GM18951 (cell line): Measurements from ENCODE around the gene TCF25.
"Not testable (repeated sequence)": the region's sequence is repeated elsewhere in the genome, so short reads cannot be mapped to it uniquely, and the experiment has no call there.

Source experiments
- POLR2A ChIP-seq: IDR thresholded peaks from 4 replicates; pipeline ENCODE4 v1.6.1; 2011; ENCODE audit warnings: mild to moderate bottlenecking; ENCODE audit not compliant: insufficient read length, insufficient read depth; ENCODE audit errors: extremely low read depth
- in situ Hi-C: fragments of 300-500 bp; cut with MboI; formaldehyde crosslinking; loops from one replicate; pipeline ENCODE4 v1.12.0; 2022; ENCODE audit warnings: low sequenced_read_pairs, mixed read lengths, inconsistent platforms; ENCODE audit not compliant: unreplicated experiment

TCF25 gene, protein sequence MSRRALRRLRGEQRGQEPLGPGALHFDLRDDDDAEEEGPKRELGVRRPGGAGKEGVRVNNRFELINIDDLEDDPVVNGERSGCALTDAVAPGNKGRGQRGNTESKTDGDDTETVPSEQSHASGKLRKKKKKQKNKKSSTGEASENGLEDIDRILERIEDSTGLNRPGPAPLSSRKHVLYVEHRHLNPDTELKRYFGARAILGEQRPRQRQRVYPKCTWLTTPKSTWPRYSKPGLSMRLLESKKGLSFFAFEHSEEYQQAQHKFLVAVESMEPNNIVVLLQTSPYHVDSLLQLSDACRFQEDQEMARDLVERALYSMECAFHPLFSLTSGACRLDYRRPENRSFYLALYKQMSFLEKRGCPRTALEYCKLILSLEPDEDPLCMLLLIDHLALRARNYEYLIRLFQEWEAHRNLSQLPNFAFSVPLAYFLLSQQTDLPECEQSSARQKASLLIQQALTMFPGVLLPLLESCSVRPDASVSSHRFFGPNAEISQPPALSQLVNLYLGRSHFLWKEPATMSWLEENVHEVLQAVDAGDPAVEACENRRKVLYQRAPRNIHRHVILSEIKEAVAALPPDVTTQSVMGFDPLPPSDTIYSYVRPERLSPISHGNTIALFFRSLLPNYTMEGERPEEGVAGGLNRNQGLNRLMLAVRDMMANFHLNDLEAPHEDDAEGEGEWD

DNA sequence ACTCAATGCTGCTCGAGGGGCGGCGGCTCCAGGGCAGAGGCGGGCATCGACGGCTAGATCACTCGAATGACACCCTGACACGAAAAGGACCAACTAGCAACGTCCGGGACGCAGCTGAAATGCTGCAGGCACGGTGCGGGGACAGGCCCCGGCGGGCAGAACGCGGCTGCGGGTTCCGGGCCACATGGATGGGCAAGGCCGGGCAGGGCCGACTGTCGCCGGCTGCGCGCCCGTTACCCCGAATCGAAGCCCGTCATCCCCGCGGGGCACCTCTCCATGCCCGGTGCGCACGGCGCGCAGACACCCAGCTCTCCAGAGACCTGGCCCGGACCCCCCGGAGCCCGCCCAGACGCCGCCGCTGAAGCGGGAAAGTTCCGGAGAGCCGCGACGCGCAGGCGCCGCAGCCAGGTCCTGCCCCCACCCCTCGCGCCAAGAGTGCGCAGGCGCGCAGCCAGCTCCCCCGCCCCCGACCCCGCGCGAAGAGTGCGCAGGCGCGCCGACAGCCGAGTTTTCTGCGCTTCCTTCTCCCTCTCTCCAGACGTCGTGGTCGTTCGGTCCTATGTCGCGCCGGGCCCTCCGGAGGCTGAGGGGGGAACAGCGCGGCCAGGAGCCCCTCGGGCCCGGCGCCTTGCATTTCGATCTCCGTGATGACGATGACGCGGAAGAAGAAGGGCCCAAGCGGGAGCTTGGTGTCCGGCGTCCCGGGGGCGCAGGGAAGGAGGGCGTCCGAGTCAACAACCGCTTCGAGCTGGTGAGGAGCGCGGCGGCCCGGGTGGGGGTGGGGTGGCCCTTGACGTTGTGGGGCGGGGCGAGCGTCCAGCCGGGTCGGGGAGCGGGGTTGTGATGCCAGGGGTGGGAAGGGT is at the start of gene TCF25:
Gene TCF25 (plus strand): TSS at position 484 of the 863 bp plus-strand sequence. CDS start 76 bp downstream, at position 560.
- in situ Hi-C loops, result no loop called here
- TF ChIP-seq POLR2A, result peak; percentile 93

DNA sequence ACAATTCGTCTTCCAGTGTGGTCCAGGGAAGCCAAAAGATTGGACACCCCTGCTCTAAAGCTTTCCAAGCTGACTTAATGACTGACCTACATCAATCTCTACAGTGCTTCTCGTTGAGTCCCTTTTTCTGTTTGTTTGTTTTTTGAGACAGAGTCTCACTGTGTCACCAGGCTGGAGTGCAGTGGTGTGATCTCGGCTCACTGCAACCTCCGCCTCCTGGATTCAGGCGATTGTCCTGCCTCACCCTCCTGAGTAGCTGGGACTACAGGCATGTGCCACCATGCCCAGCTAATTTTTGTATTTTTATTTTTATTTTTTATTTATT is 49.6 kb upstream of the TCF25 start:
- in situ Hi-C loops, result not testable (repeated sequence)

DNA sequence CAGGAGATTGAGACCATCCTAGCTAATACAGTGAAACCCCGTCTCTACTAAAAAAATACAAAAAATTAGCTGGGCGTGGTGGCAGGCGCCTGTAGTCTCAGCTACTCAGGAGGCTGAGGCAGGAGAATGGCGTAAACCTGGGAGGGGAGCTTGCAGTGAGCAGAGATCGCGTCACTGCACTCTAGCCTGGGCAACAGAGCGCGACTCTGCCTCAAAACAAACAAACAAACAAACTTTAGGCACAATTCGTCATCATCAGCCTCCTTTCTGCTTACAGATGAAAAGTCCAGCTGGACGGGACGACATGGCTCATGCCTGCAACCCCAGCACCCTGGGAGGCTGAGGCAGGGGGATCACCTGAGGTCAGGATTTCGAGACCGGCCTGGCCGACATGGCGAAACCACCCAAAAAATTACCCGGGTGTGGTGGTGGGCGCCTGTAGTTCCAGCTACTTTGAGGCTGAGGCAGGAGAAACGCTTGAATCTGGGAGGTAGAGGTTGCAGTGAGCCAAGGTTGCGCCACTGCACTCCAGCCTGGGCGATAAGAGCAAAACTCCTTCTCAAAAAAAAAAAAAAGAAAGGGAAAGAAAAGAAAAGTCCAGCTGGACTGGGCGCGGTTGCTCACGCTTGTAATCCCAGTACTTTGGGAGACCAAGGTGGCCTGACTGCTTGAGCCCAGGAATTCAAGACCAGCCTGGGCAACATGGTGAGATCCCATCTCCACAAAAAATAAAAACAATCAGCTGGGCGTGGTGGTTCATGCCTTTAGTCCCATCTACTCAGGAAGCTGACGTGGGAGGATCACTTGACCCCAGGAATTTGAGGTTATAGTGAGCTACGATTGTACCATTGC is 46.6 kb upstream of the TCF25 start:
- TF ChIP-seq POLR2A, result no peak
- in situ Hi-C loops, result no loop called here

DNA sequence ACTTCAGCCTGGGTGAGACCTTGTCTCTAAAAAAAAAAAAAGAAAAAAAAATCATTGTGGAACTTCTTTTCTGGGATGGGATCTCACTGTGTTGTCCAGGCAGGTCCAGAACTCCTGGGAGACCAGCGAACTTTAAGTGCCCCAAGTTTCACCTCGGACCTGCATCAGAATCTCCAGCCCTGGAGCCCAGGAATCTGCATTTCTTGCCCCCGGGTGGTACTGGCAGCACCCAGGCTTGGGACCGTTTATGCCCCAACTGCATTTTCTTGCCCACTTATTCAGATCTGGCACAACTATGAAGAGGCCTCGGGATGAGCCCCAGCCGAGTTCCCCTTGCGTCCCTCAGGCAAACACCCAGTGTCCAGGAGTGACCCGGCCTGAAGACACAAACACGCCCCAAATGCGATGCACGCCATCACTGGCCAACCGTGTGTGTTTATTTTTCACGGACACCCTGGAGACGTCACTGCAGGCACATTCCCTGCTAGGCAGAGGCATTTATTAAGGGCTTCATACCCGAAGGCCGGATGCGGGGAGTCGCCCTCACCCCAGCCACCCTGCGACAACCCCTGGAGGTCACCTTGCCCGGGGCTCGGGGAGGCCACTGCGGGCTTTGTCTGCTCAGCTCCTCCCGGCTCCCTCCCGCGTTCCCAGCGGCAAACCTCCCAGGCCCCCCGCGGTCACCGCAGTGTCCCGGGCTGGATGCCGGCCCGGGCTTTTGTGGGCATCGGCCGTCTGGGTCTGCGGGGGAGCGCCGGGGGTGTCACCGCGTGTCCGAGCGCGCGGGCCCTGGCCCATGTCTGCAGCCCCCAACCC is 45.8 kb upstream of the TCF25 start:
- in situ Hi-C loops, result no loop called here
- no peak for TF ChIP-seq POLR2A

DNA sequence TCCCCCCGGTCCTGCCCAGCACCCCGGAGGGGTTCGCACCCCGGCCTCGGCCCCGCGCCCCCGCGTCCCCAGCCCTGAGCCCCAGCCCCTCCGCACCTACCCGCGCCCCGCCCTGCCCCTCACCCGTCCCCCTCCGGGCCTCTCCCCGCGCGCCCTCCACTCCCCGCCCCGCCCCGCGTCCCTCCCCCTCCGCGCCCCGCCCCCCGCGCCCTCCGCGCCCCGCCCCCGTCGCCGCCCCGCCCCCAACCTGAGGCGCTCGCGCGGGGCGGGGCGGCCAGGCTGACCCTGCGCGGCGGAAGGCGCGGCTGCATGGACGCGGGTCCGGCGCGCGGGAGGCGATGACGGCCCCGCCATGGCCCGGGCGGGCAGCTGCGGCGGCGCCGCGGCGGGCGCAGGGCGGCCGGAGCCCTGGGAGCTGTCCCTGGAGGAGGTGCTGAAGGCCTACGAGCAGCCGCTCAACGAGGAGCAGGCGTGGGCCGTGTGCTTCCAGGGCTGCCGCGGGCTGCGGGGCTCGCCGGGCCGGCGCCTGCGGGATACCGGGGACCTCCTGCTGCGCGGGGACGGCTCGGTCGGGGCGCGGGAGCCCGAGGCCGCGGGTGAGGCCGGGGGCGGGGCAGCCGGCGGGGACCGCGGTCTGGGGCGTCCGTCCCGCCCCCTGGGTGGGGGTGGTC is 45.1 kb upstream of the TCF25 start, which contains the start of gene SPIRE2:
Gene SPIRE2 (plus strand): TSS at position 277 of the 671 bp plus-strand sequence. CDS start 76 bp downstream, at position 353.
- in situ Hi-C loops, result no loop called here

DNA sequence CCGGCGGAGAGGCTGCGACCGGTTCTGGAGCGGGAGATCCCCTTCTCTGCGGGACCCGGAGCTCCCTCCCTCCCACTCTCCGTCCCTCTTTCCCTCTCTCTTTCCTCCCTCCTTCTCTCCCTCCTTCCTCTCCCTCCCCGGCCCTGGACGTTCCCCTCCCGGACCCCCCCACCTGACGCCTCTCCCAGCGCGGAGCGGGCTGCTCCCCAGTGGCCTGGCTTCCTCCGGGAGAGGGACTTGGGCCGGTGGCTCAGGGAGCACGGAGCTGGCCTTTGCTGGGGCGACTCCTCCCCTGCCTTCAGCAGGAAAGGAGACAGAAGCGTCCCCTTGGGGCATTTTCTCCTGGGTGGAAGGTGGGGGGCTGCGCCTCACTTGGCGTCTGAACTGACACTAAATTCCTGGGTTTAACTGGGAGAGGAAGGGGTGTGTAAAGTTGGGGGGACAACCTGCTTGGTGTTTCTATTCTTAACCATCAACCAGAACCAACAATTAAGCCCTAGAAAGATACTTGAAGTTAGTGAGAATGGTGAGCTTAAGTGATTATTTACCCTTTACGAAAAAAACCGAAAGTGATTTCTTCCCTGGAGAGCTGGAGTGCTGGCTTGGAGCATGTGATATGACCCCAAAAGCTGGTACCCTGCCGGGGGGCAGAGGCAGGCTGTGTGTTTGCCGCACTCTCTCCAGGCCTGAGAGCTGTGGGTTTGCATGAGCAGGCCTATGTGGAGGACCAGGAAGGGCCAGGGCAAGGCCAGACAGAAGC is 44.3 kb upstream of the TCF25 start:
- TF ChIP-seq POLR2A, result no peak
- in situ Hi-C loops, result no loop called here

More for the DNA sequence above, 45.1 kb upstream of the TCF25 start, which contains the start of gene SPIRE2:
- TF ChIP-seq POLR2A, result no peak

DNA sequence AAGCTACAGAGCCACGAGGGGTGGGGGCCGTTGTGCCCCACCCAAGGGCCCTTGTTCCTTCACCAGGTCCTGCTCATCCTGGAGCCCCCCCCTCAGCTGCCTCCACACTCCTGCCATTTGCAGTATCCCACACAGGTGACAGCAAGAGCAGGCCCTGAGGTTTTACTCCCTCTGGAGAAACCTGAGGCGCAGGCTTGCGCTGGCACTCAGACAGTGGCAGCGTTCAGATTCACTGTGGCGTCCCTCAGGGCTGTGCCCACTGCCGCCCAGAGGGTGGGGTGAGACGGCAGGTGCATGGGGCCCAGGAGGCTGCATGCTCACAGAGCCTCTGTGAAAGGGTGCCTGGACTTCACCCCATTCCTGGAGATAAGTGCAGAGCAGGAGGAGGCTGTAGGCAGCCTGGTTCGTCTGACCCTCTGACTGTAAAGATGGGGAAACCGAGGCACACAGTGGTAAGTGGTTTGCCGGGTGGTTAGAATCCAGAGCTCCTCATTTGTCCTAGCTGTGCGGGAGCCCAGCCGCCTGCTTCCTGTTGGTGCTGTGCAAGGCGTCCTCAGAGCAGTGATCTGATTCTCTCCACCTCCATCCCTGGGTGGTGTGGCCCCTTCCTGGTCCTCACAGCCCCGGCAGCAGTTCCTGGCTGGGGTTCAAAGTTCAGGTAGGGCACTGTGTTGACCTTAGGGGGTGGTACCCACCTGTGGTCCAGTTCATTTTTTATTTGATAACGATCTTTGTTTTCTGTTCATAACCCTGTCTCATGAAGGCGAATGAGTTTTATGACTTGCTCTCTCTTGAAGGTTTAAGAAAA is 43.6 kb upstream of the TCF25 start:
- TF ChIP-seq POLR2A, result no peak
- in situ Hi-C loops, result no loop called here

DNA sequence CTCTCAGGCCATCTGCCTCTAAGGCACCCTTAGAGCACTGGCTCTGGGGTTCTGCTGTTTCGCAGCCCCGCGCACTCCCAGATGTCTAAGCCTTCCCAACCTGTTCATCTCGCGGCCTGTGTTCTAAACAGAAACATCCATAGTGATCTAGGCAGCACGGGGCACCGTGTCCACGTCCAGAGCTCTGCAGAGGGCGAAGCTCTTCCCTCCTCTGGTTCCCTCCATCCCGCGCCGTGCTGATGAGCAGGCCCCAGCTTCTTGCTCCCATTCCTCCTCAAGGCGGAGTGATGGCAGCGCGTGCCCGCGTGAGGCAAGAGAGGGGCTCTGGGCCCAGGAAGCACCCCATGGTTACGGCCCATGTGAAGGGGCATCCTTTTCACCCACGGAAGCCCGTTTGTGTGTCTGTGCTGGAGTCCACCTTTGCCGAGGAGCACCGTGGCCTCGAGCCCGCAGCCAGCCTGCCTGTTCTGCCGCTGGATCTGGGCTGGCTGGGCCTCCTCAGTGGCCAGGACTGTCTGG is 41.5 kb upstream of the TCF25 start:
- TF ChIP-seq POLR2A, result no peak
- in situ Hi-C loops, result no loop called here

DNA sequence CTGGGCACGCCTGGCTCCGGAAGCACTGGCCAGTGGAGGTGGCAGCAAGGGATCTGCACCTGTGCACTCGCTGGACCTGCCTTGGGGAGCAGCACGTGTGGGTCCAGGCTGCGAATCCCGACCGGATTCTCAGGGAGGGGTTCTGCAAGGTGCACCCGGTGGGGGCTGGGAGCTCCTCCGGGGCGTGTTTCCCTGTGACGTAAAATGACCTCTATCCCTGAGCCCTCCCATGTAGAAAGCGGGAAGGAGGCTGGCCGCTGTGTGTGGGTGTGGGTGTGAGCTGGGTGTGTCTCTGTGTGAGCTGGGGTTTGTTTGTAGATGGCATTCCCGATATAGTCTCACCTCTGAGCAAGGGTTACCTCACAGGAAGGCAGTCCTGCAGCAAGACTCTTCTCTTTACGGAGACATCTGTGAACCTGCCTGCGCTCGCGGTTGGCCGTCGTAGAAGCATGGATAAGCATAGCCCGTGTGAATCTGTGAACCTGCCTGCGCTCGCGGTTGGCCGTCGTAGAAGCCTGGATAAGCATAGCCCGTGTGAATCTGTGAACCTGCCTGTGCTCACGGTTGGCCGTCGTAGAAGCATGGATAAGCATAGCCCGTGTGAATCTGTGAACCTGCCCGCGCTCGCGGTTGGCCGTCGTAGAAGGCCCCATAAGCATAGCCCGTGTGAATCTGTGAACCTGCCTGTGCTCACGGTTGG is 39.6 kb upstream of the TCF25 start:
- in situ Hi-C loops, result not testable (repeated sequence)

DNA sequence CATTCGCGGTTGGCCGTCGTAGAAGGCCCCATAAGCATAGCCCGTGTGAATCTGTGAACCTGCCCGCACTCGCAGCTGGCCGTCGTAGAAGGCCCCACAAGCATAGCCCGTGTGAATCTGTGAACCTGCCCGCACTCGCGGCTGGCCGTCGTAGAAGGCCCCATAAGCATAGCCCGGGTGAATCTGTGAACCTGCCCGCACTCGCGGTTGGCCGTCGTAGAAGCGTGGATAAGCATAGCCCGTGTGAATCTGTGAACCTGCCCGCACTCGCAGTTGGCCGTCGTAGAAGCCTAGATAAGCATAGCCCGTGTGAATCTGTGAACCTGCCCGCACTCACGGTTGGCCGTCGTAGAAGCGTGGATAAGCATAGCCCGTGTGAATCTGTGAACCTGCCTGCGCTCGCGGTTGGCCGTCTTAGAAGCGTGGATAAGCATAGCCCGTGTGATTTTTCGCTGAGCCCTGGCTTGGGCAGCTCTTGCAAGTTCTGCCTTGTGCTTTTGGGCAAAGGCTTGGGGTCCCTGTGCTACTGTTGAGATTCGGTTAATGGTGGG is 38.5 kb upstream of the TCF25 start:
- in situ Hi-C loops, result not testable (repeated sequence)

DNA sequence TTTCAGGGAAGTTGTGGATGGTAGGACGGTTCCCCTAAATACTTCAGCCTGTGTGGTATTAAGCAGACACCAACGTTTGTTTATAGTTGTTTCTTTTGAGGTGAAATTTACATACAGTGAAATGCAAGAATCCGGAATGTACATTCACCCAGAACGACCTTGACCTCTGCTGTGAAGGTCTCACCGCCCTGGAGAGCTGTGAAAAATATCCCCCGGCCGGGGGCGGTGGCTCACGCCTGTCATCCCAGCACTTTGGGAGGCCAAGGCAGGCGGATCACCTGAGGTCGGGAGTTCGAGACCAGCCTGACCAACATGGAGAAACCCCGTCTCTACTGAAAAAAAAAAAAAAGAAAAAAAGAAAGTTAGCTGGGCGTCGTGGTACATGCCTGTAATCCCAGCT is 36.9 kb upstream of the TCF25 start:
- in situ Hi-C loops, result not testable (repeated sequence)
